Nephron progenitor cell (in vitro differentiated cells): Measurements from ENCODE around the gene MON2.

ENCODE experiments used
- DNase-seq: peaks from one replicate; pipeline ENCODE4 v3.0.0; 2021
- H3K27ac Mint-ChIP-seq: 2 replicates; pipeline ENCODE4 v1.8.0; 2021; ENCODE audit warnings: mild to moderate bottlenecking, moderate library complexity, mixed read lengths
- H3K27me3 Mint-ChIP-seq: 2 replicates; pipeline ENCODE4 v1.8.0; 2021; ENCODE audit warnings: mild to moderate bottlenecking, low read depth, mixed read lengths; ENCODE audit not compliant: poor library complexity
- H3K36me3 Mint-ChIP-seq: 2 replicates; pipeline ENCODE4 v1.8.0; 2021; ENCODE audit warnings: low read depth, mixed read lengths
- H3K4me1 Mint-ChIP-seq: 2 replicates; pipeline ENCODE4 v1.8.0; 2021; ENCODE audit warnings: mixed read lengths
- H3K4me3 Mint-ChIP-seq: 2 replicates; pipeline ENCODE4 v1.8.0; 2021; ENCODE audit warnings: mild to moderate bottlenecking, moderate library complexity, mixed read lengths
- H3K9me3 Mint-ChIP-seq: 2 replicates; pipeline ENCODE4 v1.8.0; 2021; ENCODE audit warnings: mild to moderate bottlenecking, moderate library complexity, mixed read lengths
- CTCF ChIP-seq: fragments of 200-600 bp; sonication (generic); IDR thresholded peaks from 2 replicates; pipeline ENCODE4 v1.5.0; 2021; ENCODE audit warnings: antibody characterized with exemption

The MON2 gene

GRCh38 chr12:62520361-62520760, 53.7 kb downstream of the MON2 start:
- TF ChIP-seq CTCF = no peak
- peaks cover 32% of the 10 kb centered on the region for H3K36me3 Mint-ChIP-seq
- no peaks in the 10 kb centered on the region for H3K4me1 Mint-ChIP-seq
- no peak overlapping the region for H3K4me3 Mint-ChIP-seq
- no peaks in the 10 kb centered on the region for H3K9me3 Mint-ChIP-seq
- no peaks in the 10 kb centered on the region for H3K27me3 Mint-ChIP-seq
- H3K27ac Mint-ChIP-seq = peak overlapping the region; percentile 54
- no peak for DNase-seq

- H3K27me3 Mint-ChIP-seq = no peaks in the 10 kb centered on the region
- DNase-seq = no peak
- H3K4me1 Mint-ChIP-seq = no peaks in the 10 kb centered on the region
- H3K9me3 Mint-ChIP-seq = no peaks in the 10 kb centered on the region
- H3K27ac Mint-ChIP-seq = no peak overlapping the region
- TF ChIP-seq CTCF = no peak
- H3K36me3 Mint-ChIP-seq = peaks cover 29% of the 10 kb centered on the region
- H3K4me3 Mint-ChIP-seq = no peak overlapping the region
Measured at GRCh38 chr12:62522984-62523383, 56.4 kb downstream of the MON2 start.

- Mint-ChIP-seq H3K36me3 (peaks cover 28% of the 10 kb centered on the region), H3K9me3 (no peaks in the 10 kb centered on the region), H3K4me1 (peaks cover 2% of the 10 kb centered on the region), H3K27me3 (no peaks in the 10 kb centered on the region), H3K27ac (no peak overlapping the region), H3K4me3 (no peak overlapping the region)
- TF ChIP-seq CTCF = no peak
- DNase-seq = no peak
Measured at GRCh38 chr12:62523619-62524018, 57.0 kb downstream of the MON2 start.

- Mint-ChIP-seq H3K36me3 (peaks cover 29% of the 10 kb centered on the region), H3K9me3 (no peaks in the 10 kb centered on the region), H3K27me3 (no peaks in the 10 kb centered on the region), H3K4me3 (no peak overlapping the region), H3K4me1 (peaks cover 7% of the 10 kb centered on the region), H3K27ac (peak overlapping the region; percentile 15)
- TF ChIP-seq CTCF = no peak
- DNase-seq = no peak
Measured at GRCh38 chr12:62525271-62525670, 58.6 kb downstream of the MON2 start.

GRCh38 chr12:62530596-62530995, 64.0 kb downstream of the MON2 start:
- no peak for TF ChIP-seq CTCF
- no peaks in the 10 kb centered on the region for H3K27me3 Mint-ChIP-seq
- DNase-seq = no peak
- H3K4me3 Mint-ChIP-seq = no peak overlapping the region
- H3K4me1 Mint-ChIP-seq = peaks cover 7% of the 10 kb centered on the region
- H3K27ac Mint-ChIP-seq = no peak overlapping the region
- peaks cover 52% of the 10 kb centered on the region for H3K36me3 Mint-ChIP-seq
- H3K9me3 Mint-ChIP-seq = no peaks in the 10 kb centered on the region

GRCh38 chr12:62532333-62532732, 65.7 kb downstream of the MON2 start:
- peaks cover 52% of the 10 kb centered on the region for H3K36me3 Mint-ChIP-seq
- H3K4me1 Mint-ChIP-seq = peaks cover 7% of the 10 kb centered on the region
- no peak for TF ChIP-seq CTCF
- H3K4me3 Mint-ChIP-seq = no peak overlapping the region
- DNase-seq = no peak
- no peaks in the 10 kb centered on the region for H3K9me3 Mint-ChIP-seq
- H3K27ac Mint-ChIP-seq = no peak overlapping the region
- H3K27me3 Mint-ChIP-seq = no peaks in the 10 kb centered on the region
